ENCODE data around the gene PNMA5. TPM values are rescaled to one million over a fixed set of nuclear protein-coding genes. Genes with fewer than 3 reads are reported as not detected.

Gene PNMA5
- total RNA-seq, 1 donor from 2014 or later, result not detected

- ATAC-seq (no peak), DNase-seq (no peak)
- Histone ChIP-seq H3K4me1 (no peaks in the 10 kb centered on the region), H3K9me3 (no peaks in the 10 kb centered on the region), H3K36me3 (no peaks in the 10 kb centered on the region), H3K27ac (no peak overlapping the region), H3K4me3 (no peak overlapping the region), H3K27me3 (no peaks in the 10 kb centered on the region)
- intact Hi-C loops (cut with DNase I), result no loop called here
- TF ChIP-seq, protein P1, sequence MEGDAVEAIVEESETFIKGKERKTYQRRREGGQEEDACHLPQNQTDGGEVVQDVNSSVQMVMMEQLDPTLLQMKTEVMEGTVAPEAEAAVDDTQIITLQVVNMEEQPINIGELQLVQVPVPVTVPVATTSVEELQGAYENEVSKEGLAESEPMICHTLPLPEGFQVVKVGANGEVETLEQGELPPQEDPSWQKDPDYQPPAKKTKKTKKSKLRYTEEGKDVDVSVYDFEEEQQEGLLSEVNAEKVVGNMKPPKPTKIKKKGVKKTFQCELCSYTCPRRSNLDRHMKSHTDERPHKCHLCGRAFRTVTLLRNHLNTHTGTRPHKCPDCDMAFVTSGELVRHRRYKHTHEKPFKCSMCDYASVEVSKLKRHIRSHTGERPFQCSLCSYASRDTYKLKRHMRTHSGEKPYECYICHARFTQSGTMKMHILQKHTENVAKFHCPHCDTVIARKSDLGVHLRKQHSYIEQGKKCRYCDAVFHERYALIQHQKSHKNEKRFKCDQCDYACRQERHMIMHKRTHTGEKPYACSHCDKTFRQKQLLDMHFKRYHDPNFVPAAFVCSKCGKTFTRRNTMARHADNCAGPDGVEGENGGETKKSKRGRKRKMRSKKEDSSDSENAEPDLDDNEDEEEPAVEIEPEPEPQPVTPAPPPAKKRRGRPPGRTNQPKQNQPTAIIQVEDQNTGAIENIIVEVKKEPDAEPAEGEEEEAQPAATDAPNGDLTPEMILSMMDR (IDR thresholded peaks at IDR 0.05), result no peak
Observed at GRCh38 chrX:152960115-152960514, 33.8 kb downstream of the PNMA5 start.

DNA sequence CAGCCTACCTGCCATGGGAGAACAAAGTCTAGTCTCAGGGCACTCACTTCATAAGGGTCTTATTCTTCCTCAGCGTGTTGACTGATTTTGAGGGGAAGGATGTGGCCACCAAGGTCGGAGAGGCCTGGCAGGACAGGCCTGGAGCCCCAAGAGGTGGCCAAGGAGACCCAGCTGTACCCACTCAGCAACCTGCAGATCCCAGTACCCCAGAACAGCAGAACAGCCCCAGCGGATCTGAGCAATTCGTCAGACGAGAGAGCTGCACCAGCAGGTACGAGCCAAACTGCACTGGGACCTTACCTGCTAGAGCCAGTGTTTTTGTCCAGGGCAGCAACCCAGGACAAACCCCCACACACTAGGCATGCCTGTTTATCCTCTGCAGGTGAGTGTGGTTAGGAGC lies 34.3 kb downstream of the PNMA5 start:
- no peak overlapping the region for H3K27ac ChIP-seq
- ATAC-seq (no peak), DNase-seq (no peak)
- no peaks in the 10 kb centered on the region for H3K4me1 ChIP-seq
- no peaks in the 10 kb centered on the region for H3K36me3 ChIP-seq
- no peaks in the 10 kb centered on the region for H3K9me3 ChIP-seq
- no peaks in the 10 kb centered on the region for H3K27me3 ChIP-seq
- intact Hi-C loops (cut with DNase I), result no loop called here
- no peak overlapping the region for H3K4me3 ChIP-seq
- TF ChIP-seq, protein P1 (IDR thresholded peaks at IDR 0.05), result no peak

- Histone ChIP-seq H3K27me3 (no peaks in the 10 kb centered on the region), H3K36me3 (no peaks in the 10 kb centered on the region), H3K9me3 (no peaks in the 10 kb centered on the region), H3K4me3 (peak overlapping the region; percentile 36), H3K27ac (peak overlapping the region; percentile 58), H3K4me1 (no peaks in the 10 kb centered on the region)
- TF ChIP-seq, protein P1 (IDR thresholded peaks at IDR 0.05), result peak; percentile 78
- intact Hi-C loops (cut with DNase I), result no loop called here
- DNase-seq, result peak; percentile 90
- peak; percentile 99 for ATAC-seq
Observed at GRCh38 chrX:152958524-152959465, 35.1 kb downstream of the PNMA5 start.

- H3K36me3 ChIP-seq, result no peaks in the 10 kb centered on the region
- intact Hi-C loops (cut with DNase I), result no loop called here
- TF ChIP-seq, protein P1 (IDR thresholded peaks at IDR 0.05), result no peak
- H3K4me3 ChIP-seq, result peak overlapping the region; percentile 36
- no peaks in the 10 kb centered on the region for H3K27me3 ChIP-seq
- ATAC-seq (no peak), DNase-seq (no peak)
- no peaks in the 10 kb centered on the region for H3K4me1 ChIP-seq
- H3K9me3 ChIP-seq, result no peaks in the 10 kb centered on the region
- H3K27ac ChIP-seq, result peak overlapping the region; percentile 58
Observed at GRCh38 chrX:152958047-152958446, 35.9 kb downstream of the PNMA5 start.

- no peaks in the 10 kb centered on the region for H3K9me3 ChIP-seq
- H3K27me3 ChIP-seq, result no peaks in the 10 kb centered on the region
- no peaks in the 10 kb centered on the region for H3K36me3 ChIP-seq
- ATAC-seq (no peak), DNase-seq (no peak)
- H3K4me3 ChIP-seq, result no peak overlapping the region
- H3K27ac ChIP-seq, result no peak overlapping the region
- no peaks in the 10 kb centered on the region for H3K4me1 ChIP-seq
- TF ChIP-seq, protein P1 (IDR thresholded peaks at IDR 0.05), result no peak
- intact Hi-C loops (cut with DNase I), result no loop called here
Observed at GRCh38 chrX:152950786-152951185, 43.1 kb downstream of the PNMA5 start.
